GM10847 (cell line): ENCODE data around the gene NUP35.

ENCODE experiments used
- POLR2A ChIP-seq: IDR thresholded peaks from 2 replicates; pipeline ENCODE4 v1.6.1; 2011; ENCODE audit not compliant: insufficient read length; ENCODE audit errors: extremely low read depth

Gene NUP35

GRCh38 chr2:183179156-183179555 is 54.9 kb downstream of the NUP35 start:
- no peak for TF ChIP-seq POLR2A

- TF ChIP-seq POLR2A: no peak
Measured at GRCh38 chr2:183185534-183185933, 61.3 kb downstream of the NUP35 start.

GRCh38 chr2:183186296-183186695 is 62.1 kb downstream of the NUP35 start:
- no peak for TF ChIP-seq POLR2A

GRCh38 chr2:183186766-183187165 is 62.5 kb downstream of the NUP35 start:
- no peak for TF ChIP-seq POLR2A

GRCh38 chr2:183192343-183192742 is 68.1 kb downstream of the NUP35 start:
- no peak for TF ChIP-seq POLR2A

- no peak for TF ChIP-seq POLR2A
Measured at GRCh38 chr2:183193904-183194303, 69.7 kb downstream of the NUP35 start.

- TF ChIP-seq POLR2A: no peak
Measured at GRCh38 chr2:183195397-183195796, 71.2 kb downstream of the NUP35 start.

GRCh38 chr2:183195998-183196409 is 71.8 kb downstream of the NUP35 start:
- TF ChIP-seq POLR2A: no peak

- no peak for TF ChIP-seq POLR2A
Measured at GRCh38 chr2:183204397-183204796, 80.2 kb downstream of the NUP35 start.

GRCh38 chr2:183207110-183207509 is 82.9 kb downstream of the NUP35 start:
- TF ChIP-seq POLR2A: no peak

GRCh38 chr2:183209395-183210028 is 85.3 kb downstream of the NUP35 start:
- TF ChIP-seq POLR2A: no peak
